Tibial nerve (tissue), 4 donors: ENCODE measurements around the gene KIAA0586. TPM values are rescaled to one million over a fixed set of nuclear protein-coding genes. Genes with fewer than 3 reads are reported as not detected.
"Not testable (repeated sequence)": the region's sequence is repeated elsewhere in the genome, so short reads cannot be mapped to it uniquely, and the experiment has no call there.

Source experiments
- DNase-seq, 2 donors: peaks; one replicate each; pipeline ENCODE4 v3.0.0-alpha.2; 2019; ENCODE audit warnings: low spot score in 2 of 2
- H3K27ac ChIP-seq, 4 donors: fragments of 200-600 bp; sonication (generic) in 3 of 4; one replicate each; pipeline ENCODE4 v1.5.1; 2017 to 2019; ENCODE audit warnings: mild to moderate bottlenecking in 1 of 4
- H3K27me3 ChIP-seq, 2 donors: fragments of 200-600 bp; sonication (generic) in 1 of 2; one replicate each; pipeline versions ENCODE4 v1.5.1 to v1.6.0; 2017 to 2019
- H3K36me3 ChIP-seq, 3 donors: fragments of 200-600 bp; sonication (generic); one replicate each; pipeline ENCODE4 v1.5.1; 2018 to 2019
- H3K4me1 ChIP-seq, 4 donors: fragments of 200-600 bp; sonication (generic) in 3 of 4; one replicate each; pipeline ENCODE4 v1.5.1; 2017 to 2019
- H3K4me3 ChIP-seq, 4 donors: fragments of 200-600 bp; sonication (generic) in 3 of 4; one replicate each; pipeline ENCODE4 v1.5.1; 2017 to 2019; ENCODE audit warnings: mild to moderate bottlenecking in 1 of 4, moderate library complexity in 1 of 4
- H3K9me3 ChIP-seq, 4 donors: fragments of 200-600 bp; sonication (generic) in 3 of 4; one replicate each; pipeline ENCODE4 v1.5.1; 2017 to 2019
- EP300 ChIP-seq, 2 donors: sonication (generic); formaldehyde crosslinking; IDR thresholded peaks; one replicate each; pipeline ENCODE4 v1.6.1; 2017; ENCODE audit warnings: antibody characterized with exemption in 2 of 2, mild to moderate bottlenecking in 1 of 2
- POLR2A ChIP-seq, 2 donors: fragments of 450-650 bp; IDR thresholded peaks; one replicate each; pipeline ENCODE4 v1.6.1; 2017; ENCODE audit warnings: antibody characterized with exemption in 2 of 2, mild to moderate bottlenecking in 2 of 2, moderate library complexity in 2 of 2
- WGBS, 2 donors: methylation state at CpG; one replicate each; pipeline ENCODE4 v1.1.5; 2018; 5-methylcytosine and 5-hydroxymethylcytosine counted together
- total RNA-seq, 4 donors: library from RNA; depleted of rRNA; stranded (reverse); fragments of >200 nt; gene quantifications; one replicate each; pipeline ENCODE4 v1.1.0, GENCODE V29; 2016
- TF ChIP-seq, protein P1 (sequence below), 5 experiments: fragments of 200-600 bp in 3 of 5; fragments of 450-650 bp in 2 of 5; sonication (generic) in 3 of 5; IDR thresholded peaks; one replicate each; pipeline ENCODE4 v1.5.1; 2016 to 2019; ENCODE audit warnings: antibody characterized with exemption in 5 of 5, mild to moderate bottlenecking in 3 of 5, moderate library complexity in 2 of 5

KIAA0586 gene
- total RNA-seq, 4 donors from 2014 or later, result 17.1 to 27.3 (median 17.5) TPM

DNA sequence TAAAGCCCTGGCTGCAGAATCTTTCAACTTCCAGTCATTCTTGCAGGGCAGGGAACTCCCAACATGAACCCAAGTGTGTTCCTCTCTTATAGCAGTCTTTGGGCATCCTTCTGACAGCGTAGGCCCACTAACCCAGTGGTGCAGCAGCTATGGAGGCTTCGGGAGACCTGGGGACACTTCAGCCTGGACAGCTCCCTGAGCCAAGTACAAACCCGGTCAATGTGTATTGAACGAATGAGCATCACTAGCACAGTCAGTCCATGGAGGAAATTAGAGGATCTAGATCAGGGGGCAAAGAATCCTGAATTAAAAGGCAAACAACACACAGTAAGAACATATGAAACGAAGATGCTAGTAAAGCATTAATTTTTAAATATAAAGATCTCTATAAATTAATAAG lies 41.8 kb downstream of the KIAA0586 start:
- no peaks in the 10 kb centered on the region for H3K27me3 ChIP-seq
- 90 to 93% methylated on average over 5 of the region's 5 CpGs for WGBS, 2 donors
- H3K36me3 ChIP-seq, result peaks cover 0 to 37% (median 5%) of the 10 kb centered on the region in 3 donors
- H3K4me3 ChIP-seq, result no peak overlapping the region
- no peak for DNase-seq
- no peak overlapping the region for H3K27ac ChIP-seq
- H3K9me3 ChIP-seq, result no peaks in the 10 kb centered on the region
- no peaks in the 10 kb centered on the region for H3K4me1 ChIP-seq
- no peak for TF ChIP-seq POLR2A (IDR thresholded peaks at IDR 0.05)

- no peaks in the 10 kb centered on the region for H3K27me3 ChIP-seq
- 98% methylated on average over 1 of the region's 1 CpG for WGBS, 2 donors
- TF ChIP-seq EP300 (IDR thresholded peaks at IDR 0.05), result no peak
- no peak for TF ChIP-seq POLR2A (IDR thresholded peaks at IDR 0.05)
- TF ChIP-seq, protein P1, sequence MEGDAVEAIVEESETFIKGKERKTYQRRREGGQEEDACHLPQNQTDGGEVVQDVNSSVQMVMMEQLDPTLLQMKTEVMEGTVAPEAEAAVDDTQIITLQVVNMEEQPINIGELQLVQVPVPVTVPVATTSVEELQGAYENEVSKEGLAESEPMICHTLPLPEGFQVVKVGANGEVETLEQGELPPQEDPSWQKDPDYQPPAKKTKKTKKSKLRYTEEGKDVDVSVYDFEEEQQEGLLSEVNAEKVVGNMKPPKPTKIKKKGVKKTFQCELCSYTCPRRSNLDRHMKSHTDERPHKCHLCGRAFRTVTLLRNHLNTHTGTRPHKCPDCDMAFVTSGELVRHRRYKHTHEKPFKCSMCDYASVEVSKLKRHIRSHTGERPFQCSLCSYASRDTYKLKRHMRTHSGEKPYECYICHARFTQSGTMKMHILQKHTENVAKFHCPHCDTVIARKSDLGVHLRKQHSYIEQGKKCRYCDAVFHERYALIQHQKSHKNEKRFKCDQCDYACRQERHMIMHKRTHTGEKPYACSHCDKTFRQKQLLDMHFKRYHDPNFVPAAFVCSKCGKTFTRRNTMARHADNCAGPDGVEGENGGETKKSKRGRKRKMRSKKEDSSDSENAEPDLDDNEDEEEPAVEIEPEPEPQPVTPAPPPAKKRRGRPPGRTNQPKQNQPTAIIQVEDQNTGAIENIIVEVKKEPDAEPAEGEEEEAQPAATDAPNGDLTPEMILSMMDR (IDR thresholded peaks at IDR 0.05), result no peak
- H3K36me3 ChIP-seq, result peaks cover 0 to 43% (median 0%) of the 10 kb centered on the region in 3 donors
- no peaks in the 10 kb centered on the region for H3K4me1 ChIP-seq
- H3K9me3 ChIP-seq, result no peaks in the 10 kb centered on the region
- no peak overlapping the region for H3K27ac ChIP-seq
- H3K4me3 ChIP-seq, result no peak overlapping the region
- no peak for DNase-seq
Measured at GRCh38 chr14:58476320-58476719, 48.8 kb downstream of the KIAA0586 start.

DNA sequence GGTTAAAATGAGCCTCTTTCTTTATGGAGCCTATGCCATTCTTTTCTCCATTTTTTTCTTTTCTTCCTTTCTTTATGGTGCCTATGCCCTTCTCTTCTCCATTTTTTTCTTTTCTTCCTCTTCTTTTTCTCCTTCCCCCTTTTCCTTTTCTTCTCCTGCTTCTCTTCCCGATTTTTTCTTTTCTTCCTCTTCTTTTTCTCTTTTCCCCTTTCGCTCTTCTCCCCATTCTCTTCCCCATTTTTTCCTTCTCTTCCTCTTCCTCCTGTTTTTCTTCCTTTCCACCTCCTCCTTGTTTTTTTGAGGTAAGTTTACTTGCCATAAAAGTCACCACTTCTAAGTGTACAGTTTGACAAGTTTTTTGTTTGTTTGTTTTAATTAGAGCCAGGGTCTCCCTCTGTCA lies 50.1 kb downstream of the KIAA0586 start:
- H3K4me3 ChIP-seq, result no peak overlapping the region
- H3K27ac ChIP-seq, result no peak overlapping the region
- peaks cover 0 to 53% (median 0%) of the 10 kb centered on the region in 3 donors for H3K36me3 ChIP-seq
- no peaks in the 10 kb centered on the region for H3K9me3 ChIP-seq
- DNase-seq, result no peak
- H3K4me1 ChIP-seq, result no peaks in the 10 kb centered on the region
- TF ChIP-seq, protein P1 (IDR thresholded peaks at IDR 0.05), result no peak
- TF ChIP-seq POLR2A (IDR thresholded peaks at IDR 0.05), result no peak
- TF ChIP-seq EP300 (IDR thresholded peaks at IDR 0.05), result no peak
- no peaks in the 10 kb centered on the region for H3K27me3 ChIP-seq
- WGBS, 2 donors, result 89% methylated on average over 2 of the region's 2 CpGs

GRCh38 chr14:58478329-58478728 lies 50.8 kb downstream of the KIAA0586 start:
- not testable (repeated sequence) for DNase-seq, H3K4me3 ChIP-seq, H3K27me3 ChIP-seq, H3K4me1 ChIP-seq, H3K9me3 ChIP-seq, H3K27ac ChIP-seq
- 96 to 98% methylated on average over 5 of the region's 5 CpGs for WGBS, 2 donors
- peaks cover 0 to 59% (median 0%) of the 10 kb centered on the region in 3 donors for H3K36me3 ChIP-seq

- H3K36me3 ChIP-seq, result peaks cover 0 to 52% (median 0%) of the 10 kb centered on the region in 3 donors
- no peak overlapping the region for H3K27ac ChIP-seq
- no peaks in the 10 kb centered on the region for H3K4me1 ChIP-seq
- no peak overlapping the region for H3K4me3 ChIP-seq
- no peak for DNase-seq
- WGBS, 2 donors, result 82 to 86% methylated on average over 1 of the region's 1 CpG
- no peaks in the 10 kb centered on the region for H3K27me3 ChIP-seq
- H3K9me3 ChIP-seq, result no peaks in the 10 kb centered on the region
- TF ChIP-seq, protein P1 (IDR thresholded peaks at IDR 0.05), result no peak
- TF ChIP-seq EP300 (IDR thresholded peaks at IDR 0.05) (no peak), POLR2A (IDR thresholded peaks at IDR 0.05) (no peak)
Measured at GRCh38 chr14:58479975-58480374, 52.5 kb downstream of the KIAA0586 start.

DNA sequence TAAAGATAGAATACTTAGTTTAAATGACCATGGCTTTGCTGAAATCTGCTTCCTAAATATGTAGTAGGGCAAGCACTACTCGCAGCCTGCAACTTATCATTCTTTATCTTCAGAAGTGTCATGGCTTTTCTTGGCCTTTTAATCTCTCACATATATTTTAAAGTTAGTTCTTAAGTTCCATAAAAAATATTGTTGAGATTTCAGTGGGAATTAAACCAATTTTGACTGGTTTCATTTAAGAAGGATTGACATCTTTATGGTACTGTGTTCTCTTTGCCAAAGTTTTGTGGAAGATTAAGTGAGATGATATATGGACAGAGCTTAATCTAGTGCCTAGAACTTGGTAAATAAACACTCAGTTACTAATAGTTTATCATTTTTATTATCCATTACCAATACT lies 56.7 kb downstream of the KIAA0586 start:
- Histone ChIP-seq H3K27ac (no peak overlapping the region), H3K4me3 (no peak overlapping the region), H3K9me3 (no peaks in the 10 kb centered on the region), H3K36me3 (peaks cover 0 to 49% (median 3%) of the 10 kb centered on the region in 3 donors), H3K4me1 (no peaks in the 10 kb centered on the region), H3K27me3 (no peaks in the 10 kb centered on the region)
- DNase-seq, result no peak
- WGBS, 2 donors, result 83 to 91% methylated on average over 1 of the region's 1 CpG
- TF ChIP-seq POLR2A (IDR thresholded peaks at IDR 0.05), result no peak
- TF ChIP-seq, protein P1 (IDR thresholded peaks at IDR 0.05), result no peak
- TF ChIP-seq EP300 (IDR thresholded peaks at IDR 0.05), result no peak
